Activated CD4-positive, alpha-beta T cell treated with anti-CD3 and anti-CD28 coated beads, Interleukin-2, amount 50 U/mL, for 48 hours (primary cell): ENCODE measurements around the gene CD55.

Experiments
- DNase-seq, 2 experiments: peaks; one replicate each; pipeline ENCODE4 v3.0.0-alpha.2; 2020

The CD55 gene

DNA sequence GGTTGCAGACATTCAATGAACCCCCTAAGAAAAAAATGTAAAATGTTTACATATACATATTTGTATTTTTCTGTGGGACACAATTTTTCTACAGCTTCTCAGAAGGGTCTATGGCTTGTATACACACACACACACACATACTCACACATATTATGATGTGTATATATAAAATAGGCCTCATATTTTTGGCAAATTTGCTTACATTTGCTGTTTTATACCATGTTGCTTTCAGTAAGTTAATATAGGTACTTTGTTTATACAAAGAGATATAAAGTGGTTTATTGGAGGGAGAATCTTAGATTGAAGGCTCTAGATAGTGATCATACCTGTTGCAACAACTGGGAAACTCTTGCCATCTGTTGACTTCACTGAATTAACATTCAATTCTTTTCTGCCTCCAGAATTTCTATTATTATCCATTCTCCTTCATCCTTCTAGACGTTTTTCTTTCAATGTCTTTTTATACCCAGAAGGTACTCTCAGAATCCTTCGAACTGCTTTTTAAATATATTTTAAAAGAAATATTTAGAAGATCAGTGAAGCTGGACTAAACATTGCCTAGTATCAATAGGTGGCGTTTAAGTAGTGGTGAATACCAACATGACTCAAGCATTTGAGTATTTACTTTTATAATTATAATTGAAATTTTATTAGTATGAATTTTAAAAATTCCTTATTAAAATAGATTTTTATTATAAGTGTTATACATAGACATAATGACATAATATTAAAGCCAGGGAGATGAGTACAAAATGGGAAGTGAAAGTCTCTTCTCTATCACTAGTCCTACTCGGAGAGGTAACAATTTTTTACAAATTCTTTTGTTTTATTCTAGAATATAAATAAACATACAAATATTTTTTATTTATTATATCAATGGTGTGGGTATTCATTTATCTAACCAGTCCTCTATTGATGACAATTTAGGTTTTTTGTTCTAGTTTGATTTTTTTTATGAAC, 10.2 kb downstream of the CD55 start:
- DNase-seq: no peak

- no peak for DNase-seq
Observed at GRCh38 chr1:207333009-207333600, 11.6 kb downstream of the CD55 start.

DNA sequence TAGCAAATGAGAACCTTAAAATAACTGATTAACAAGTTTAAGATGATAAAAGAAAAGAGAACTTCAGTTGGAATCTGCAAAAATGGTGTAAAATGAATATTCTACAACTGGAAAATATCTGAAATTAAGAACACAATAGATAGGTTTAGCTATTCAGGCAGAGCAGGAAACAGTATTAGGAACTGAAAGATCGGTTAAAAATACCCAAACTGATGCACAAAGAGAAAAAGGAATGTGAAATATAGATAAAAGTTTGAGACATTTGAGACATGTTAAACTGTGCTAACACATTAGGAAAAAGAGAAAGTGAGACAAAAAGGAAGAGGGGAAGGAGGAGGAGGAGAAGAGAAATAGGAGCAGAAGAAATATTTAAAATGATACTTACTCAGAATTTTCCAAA, 12.1 kb downstream of the CD55 start:
- no peak for DNase-seq

GRCh38 chr1:207334337-207334736, 12.9 kb downstream of the CD55 start:
- no peak for DNase-seq

DNA sequence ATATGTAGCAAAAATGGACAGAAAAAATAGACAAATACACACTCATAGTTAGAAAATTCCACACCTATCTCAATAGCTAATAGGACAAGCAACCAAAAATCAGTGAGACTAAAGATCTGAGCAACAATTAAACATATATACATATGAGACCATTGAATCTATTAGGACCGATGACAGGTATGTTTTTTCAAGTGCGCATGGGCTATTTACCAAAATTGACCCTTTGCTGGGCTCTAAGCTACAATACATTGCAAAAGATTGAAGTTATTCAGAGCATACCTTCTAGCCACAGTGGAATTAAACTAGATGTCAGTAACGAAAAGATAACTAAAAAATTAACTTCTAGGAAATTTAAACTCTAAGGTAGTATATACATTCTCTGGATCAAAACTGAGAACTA, 13.7 kb downstream of the CD55 start:
- DNase-seq: no peak

- no peak for DNase-seq
Observed at GRCh38 chr1:207335695-207336363, 14.4 kb downstream of the CD55 start.

- peak; percentile 11 to 35 for DNase-seq
Observed at GRCh38 chr1:207336559-207337467, 15.3 kb downstream of the CD55 start.

- DNase-seq: no peak
Observed at GRCh38 chr1:207342332-207342731, 20.9 kb downstream of the CD55 start.

GRCh38 chr1:207343675-207344074, 22.2 kb downstream of the CD55 start:
- DNase-seq: no peak

DNA sequence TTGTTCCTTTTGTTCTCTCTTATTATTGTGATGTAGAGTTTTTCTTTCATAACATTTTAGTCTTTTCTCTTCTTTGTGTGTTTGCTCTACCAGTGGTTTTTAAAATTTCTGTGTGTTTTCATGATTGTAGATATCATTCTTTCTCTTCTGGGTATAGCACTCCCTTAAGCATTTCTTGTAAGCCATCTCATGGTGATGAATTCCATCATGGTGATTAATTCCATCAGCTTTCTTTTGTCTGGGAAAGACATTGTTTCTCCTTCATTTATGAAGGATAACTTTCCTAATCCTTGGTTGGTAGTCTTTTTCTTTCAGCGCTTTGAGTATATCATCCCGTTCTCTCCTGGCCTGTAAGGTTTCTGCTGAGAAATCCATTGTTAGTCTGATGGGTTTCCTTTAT, 22.7 kb downstream of the CD55 start:
- DNase-seq: no peak

DNA sequence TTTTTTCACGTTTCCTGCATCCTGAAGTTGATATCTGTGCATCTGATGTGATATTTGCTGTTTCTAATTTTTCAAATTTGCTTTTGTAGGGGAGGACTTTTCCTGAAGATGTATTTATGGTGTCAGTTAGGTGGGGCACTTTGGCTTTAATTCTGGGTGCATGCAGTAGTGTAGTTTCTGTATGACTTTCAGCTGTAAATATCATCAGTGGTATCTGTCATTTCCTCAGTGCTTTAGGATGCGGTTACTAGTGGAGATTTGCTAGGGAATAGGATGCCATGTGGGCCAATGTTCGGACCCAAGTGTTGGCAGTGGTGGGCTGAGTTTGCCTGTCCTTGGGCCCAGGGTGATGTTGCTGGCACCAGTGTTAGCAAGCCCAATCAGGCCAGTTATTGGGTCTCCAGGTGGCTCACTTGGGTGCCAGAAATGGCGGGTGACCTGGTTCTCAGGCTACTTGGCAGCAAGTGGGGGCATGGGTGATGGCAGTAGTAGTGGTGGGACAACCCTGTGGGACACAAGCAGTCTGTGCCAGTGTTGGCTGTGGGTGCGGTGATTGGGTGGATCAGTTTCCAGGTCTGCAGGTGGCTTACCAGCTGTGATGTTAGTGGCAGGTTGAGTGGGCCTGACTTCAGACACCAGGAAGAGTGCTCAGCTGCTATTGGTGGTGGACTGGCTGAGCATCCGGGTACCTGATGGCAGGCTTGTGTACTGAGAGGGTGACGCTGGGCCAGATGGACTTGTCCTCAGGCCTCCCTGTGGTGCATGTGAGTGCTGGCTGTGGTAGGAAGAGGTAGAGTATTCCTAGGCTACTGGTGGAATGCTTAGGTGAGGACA, 24.4 kb downstream of the CD55 start:
- DNase-seq: no peak

- DNase-seq: no peak
Observed at GRCh38 chr1:207346513-207346912, 25.0 kb downstream of the CD55 start.

- DNase-seq: no peak
Observed at GRCh38 chr1:207349979-207350378, 28.5 kb downstream of the CD55 start.

DNA sequence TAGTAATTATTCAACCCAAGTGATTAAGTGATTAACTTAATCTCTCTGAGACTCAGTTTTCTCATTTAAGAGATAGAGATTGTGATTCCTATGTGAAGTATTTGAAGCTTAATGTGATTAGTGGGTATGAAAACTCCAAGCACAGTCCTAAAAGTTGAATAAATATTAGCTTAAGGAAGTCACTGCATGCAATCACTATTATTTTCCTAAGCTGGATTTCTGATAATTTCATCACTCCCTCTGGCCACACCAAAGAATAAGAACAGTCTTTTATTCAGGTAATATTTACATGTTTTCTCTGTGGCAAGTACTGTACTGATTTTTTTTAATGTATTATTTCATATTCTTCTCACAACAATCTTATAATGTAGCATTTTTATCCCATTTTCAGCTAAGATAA, 31.1 kb downstream of the CD55 start:
- no peak for DNase-seq

DNA sequence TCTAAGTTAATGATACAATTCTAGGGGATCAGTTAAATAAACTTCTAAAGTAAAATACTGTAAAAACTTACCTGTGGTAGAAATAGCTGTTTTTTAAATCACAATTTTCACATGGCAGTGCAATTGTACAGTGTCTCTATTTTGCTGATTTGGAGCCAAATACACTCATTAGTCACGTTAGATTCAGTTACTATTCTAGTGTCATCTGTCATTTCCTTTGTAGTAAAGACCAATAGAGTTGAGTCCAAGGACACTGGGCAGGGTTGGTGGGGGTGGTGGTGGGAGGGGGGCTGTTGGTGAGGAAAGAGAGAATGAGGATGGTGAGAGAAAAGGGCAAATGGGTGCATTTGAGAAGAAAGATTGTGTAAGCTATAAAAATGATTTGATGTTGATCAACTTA, 33.6 kb downstream of the CD55 start:
- DNase-seq: no peak

DNA sequence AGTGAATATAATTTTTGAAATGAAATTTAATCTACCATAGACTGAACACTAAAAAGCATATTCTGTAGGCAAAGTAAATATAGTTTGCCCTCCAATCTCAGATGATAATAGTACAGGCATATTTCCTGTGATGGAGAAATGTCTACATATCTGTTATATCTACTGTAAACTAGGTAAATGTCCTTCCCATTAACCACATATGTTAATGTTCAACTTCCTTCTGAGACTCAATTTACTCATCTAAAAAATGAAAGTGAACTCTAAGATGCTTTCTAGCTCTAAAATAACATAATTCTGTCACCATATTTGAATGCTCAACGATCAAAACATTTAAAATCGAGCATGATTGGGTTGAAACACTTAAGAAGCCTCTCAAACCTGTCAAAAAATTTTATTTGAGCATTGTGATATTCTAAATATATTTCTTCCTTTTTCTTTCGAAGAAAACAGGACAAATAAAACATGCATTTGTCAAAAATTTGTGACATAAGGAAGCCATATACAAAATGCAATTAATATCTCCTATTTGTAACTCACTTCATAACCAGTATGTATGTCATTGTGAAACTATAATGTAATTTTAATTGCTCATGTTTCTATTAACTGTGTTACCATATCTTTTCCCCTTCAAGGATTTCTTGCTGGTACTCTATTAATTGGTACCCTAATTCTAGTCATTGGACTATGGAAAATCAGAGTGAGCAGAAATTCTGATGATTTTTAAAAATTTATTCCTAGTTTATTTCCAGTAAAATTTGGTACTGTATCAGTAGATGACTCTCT, 34.2 kb downstream of the CD55 start:
- DNase-seq: no peak

GRCh38 chr1:207361029-207361428, 39.6 kb downstream of the CD55 start:
- no peak for DNase-seq

- no peak for DNase-seq
Observed at GRCh38 chr1:207361889-207362288, 40.4 kb downstream of the CD55 start.

DNA sequence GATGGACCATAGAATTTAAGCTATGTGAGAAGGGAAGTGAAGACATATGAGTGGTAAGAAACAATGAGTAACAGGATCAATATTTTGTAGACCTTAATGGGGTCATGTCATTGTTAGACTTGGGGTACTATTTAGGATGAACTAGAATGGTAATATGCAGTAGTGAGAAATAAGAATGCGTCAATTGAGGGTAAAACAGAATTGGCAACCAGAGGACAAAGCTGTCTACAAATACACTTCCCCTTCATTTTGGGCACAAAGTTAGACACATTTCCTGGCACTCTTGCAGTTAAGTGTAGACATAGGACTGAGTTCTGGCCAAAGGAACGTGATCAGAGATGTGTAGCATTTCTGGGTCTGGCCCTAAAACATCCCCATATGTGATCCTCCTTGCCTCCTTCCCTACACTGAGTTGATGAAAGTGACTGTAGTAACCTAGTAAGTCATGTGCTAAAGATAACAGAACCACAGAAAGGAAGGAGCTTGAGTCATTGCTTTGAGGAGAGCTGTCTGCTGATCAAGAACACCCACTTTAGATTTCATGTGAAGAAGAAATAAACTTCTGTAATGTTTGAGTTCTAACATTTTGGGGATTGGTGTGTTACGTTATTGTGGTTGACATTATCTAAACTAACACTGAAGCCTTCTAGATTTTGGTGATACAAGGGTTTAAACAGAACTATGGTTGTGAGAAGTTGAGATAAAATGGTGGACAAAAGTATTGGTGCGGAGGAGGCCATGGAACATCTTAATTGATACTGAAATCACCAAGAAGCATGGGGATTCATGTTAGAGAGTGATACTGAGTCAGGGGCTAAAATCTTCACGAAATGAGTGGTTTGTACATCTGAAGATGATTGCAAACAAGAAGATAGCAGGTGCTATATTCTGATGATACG, 41.7 kb downstream of the CD55 start:
- DNase-seq: no peak

- DNase-seq: no peak
Observed at GRCh38 chr1:207363871-207364270, 42.4 kb downstream of the CD55 start.
